Measurements from ENCODE around the gene ZNF84. TPM values are rescaled to one million over a fixed set of nuclear protein-coding genes. Genes with fewer than 3 reads are reported as not detected.

The ZNF84 gene
- total RNA-seq, 4 donors from 2014 or later = 8.0 to 41.9 (median 21.2) TPM

- H3K4me3 ChIP-seq = no peak overlapping the region
- no peak overlapping the region for H3K27ac ChIP-seq
- WGBS = over 99% methylated on average over 6 of the region's 6 CpGs
- H3K27me3 ChIP-seq = no peaks in the 10 kb centered on the region
- H3K9me3 ChIP-seq = peaks cover 52% of the 10 kb centered on the region
- peaks cover 12% of the 10 kb centered on the region for H3K4me1 ChIP-seq
- TF ChIP-seq POLR2AphosphoS5 (IDR thresholded peaks at IDR 0.05) = no peak
- no peak for TF ChIP-seq CTCF (IDR thresholded peaks at IDR 0.05)
- no peak for TF ChIP-seq EP300 (IDR thresholded peaks at IDR 0.05)
- TF ChIP-seq POLR2A (IDR thresholded peaks at IDR 0.05) = no peak
- peaks cover 63% of the 10 kb centered on the region for H3K36me3 ChIP-seq
- no peak for DNase-seq (ENCODE audit: low spot score in 2 of 2)
Measured at GRCh38 chr12:133083345-133083744, 46.0 kb downstream of the ZNF84 start.

- peaks cover 68% of the 10 kb centered on the region for H3K36me3 ChIP-seq
- H3K9me3 ChIP-seq = peaks cover 95% of the 10 kb centered on the region
- WGBS = 100% methylated on average over 3 of the region's 3 CpGs
- H3K4me1 ChIP-seq = no peaks in the 10 kb centered on the region
- no peak overlapping the region for H3K27ac ChIP-seq
- DNase-seq (ENCODE audit: low spot score in 2 of 2) = no peak
- no peak overlapping the region for H3K4me3 ChIP-seq
- no peaks in the 10 kb centered on the region for H3K27me3 ChIP-seq
- TF ChIP-seq POLR2AphosphoS5 (IDR thresholded peaks at IDR 0.05) (no peak), POLR2A (IDR thresholded peaks at IDR 0.05) (no peak), EP300 (IDR thresholded peaks at IDR 0.05) (no peak), CTCF (IDR thresholded peaks at IDR 0.05) (no peak)
Measured at GRCh38 chr12:133105620-133106019, 68.3 kb downstream of the ZNF84 start.

GRCh38 chr12:133106253-133106652, 68.9 kb downstream of the ZNF84 start:
- Histone ChIP-seq H3K36me3 (peaks cover 62% of the 10 kb centered on the region), H3K9me3 (peaks cover 95% of the 10 kb centered on the region), H3K27me3 (no peaks in the 10 kb centered on the region), H3K4me1 (no peaks in the 10 kb centered on the region), H3K4me3 (no peak overlapping the region), H3K27ac (no peak overlapping the region)
- no peak for TF ChIP-seq POLR2A (IDR thresholded peaks at IDR 0.05)
- no peak for TF ChIP-seq CTCF (IDR thresholded peaks at IDR 0.05)
- TF ChIP-seq POLR2AphosphoS5 (IDR thresholded peaks at IDR 0.05) = no peak
- no peak for TF ChIP-seq EP300 (IDR thresholded peaks at IDR 0.05)
- no peak for DNase-seq (ENCODE audit: low spot score in 2 of 2)
- 97% methylated on average over 5 of the region's 5 CpGs for WGBS

GRCh38 chr12:133107121-133107520, 69.8 kb downstream of the ZNF84 start:
- Histone ChIP-seq H3K27me3 (no peaks in the 10 kb centered on the region), H3K27ac (no peak overlapping the region), H3K36me3 (peaks cover 53% of the 10 kb centered on the region), H3K9me3 (peaks cover 95% of the 10 kb centered on the region), H3K4me1 (no peaks in the 10 kb centered on the region), H3K4me3 (no peak overlapping the region)
- DNase-seq (ENCODE audit: low spot score in 2 of 2) = no peak
- WGBS = 92% methylated on average over 1 of the region's 1 CpG
- no peak for TF ChIP-seq POLR2AphosphoS5 (IDR thresholded peaks at IDR 0.05)
- TF ChIP-seq POLR2A (IDR thresholded peaks at IDR 0.05) = no peak
- TF ChIP-seq EP300 (IDR thresholded peaks at IDR 0.05) = no peak
- TF ChIP-seq CTCF (IDR thresholded peaks at IDR 0.05) = no peak

GRCh38 chr12:133108150-133108549, 70.8 kb downstream of the ZNF84 start:
- no peak for TF ChIP-seq EP300 (IDR thresholded peaks at IDR 0.05)
- no peak for TF ChIP-seq CTCF (IDR thresholded peaks at IDR 0.05)
- no peak for TF ChIP-seq POLR2A (IDR thresholded peaks at IDR 0.05)
- no peak for TF ChIP-seq POLR2AphosphoS5 (IDR thresholded peaks at IDR 0.05)
- no peak overlapping the region for H3K27ac ChIP-seq
- WGBS = 97% methylated on average over 2 of the region's 2 CpGs
- H3K36me3 ChIP-seq = peaks cover 44% of the 10 kb centered on the region
- peaks cover 94% of the 10 kb centered on the region for H3K9me3 ChIP-seq
- H3K27me3 ChIP-seq = no peaks in the 10 kb centered on the region
- no peak for DNase-seq (ENCODE audit: low spot score in 2 of 2)
- H3K4me3 ChIP-seq = no peak overlapping the region
- H3K4me1 ChIP-seq = no peaks in the 10 kb centered on the region

Other genes with a start within 250 kb of the ZNF84 start
- gene GOLGA3, start 208.6 kb upstream of the ZNF84 start, total RNA-seq = 10 to 100 TPM; 75.8 to 98.4 (median 81.0) TPM
- 10 to 100 TPM; 31.4 to 57.9 (median 40.3) TPM for gene CHFR, start 149.9 kb upstream of the ZNF84 start, total RNA-seq
- 10 to 100 TPM in 1 of 4 donors, 1 to 10 TPM in 3; 4.9 to 18.3 (median 6.3) TPM for gene ZNF605, start 81.2 kb upstream of the ZNF84 start, total RNA-seq
- gene ZNF26, start 51.1 kb upstream of the ZNF84 start, total RNA-seq = 10 to 100 TPM; 10.5 to 23.4 (median 11.8) TPM
- gene ZNF140, start 43.4 kb downstream of the ZNF84 start, total RNA-seq = 10 to 100 TPM in 3 of 4 donors, 1 to 10 TPM in 1; 7.4 to 17.9 (median 12.2) TPM
- gene ZNF891, start 92.8 kb downstream of the ZNF84 start, total RNA-seq = 1 to 10 TPM; 1.4 to 4.6 (median 3.2) TPM
- 10 to 100 TPM in 1 of 4 donors, 1 to 10 TPM in 3; 5.2 to 11.6 (median 9.1) TPM for gene ZNF10, start 93.1 kb downstream of the ZNF84 start, total RNA-seq
- 10 to 100 TPM in 3 of 4 donors, 1 to 10 TPM in 1; 8.8 to 11.1 (median 11.0) TPM for gene ZNF268, start 144.0 kb downstream of the ZNF84 start, total RNA-seq
- not detected for gene ANHX, start 198.4 kb downstream of the ZNF84 start, total RNA-seq